Panc1 (cell line): ENCODE results near the gene ECHDC1. TPM values are rescaled to one million over a fixed set of nuclear protein-coding genes. Genes with fewer than 3 reads are reported as not detected.
A peak's percentile ranks its signal among the peaks of the same experiment; 100 is the strongest.

Experiments
- ATAC-seq: fragments of 200-7000 bp; cut with Tn5 transposase; 2 replicates; pipeline ENCODE4 v1.9.1; 2020; ENCODE audit warnings: mild to moderate bottlenecking, moderate library complexity
- BruUV-seq: library from RNA; stranded (reverse); fragments of 400-500 nt; replicated peaks from 2 replicates; lab custom pipeline; 2021; lab: Mats Ljungman, UMichigan
- CTCF ChIA-PET: fragments of 300-600 bp; sonication (Branson Sonifier 250); formaldehyde crosslinking; loops from one replicate; lab custom pipeline; 2022; ENCODE audit warnings: antibody characterized with exemption; lab: Charles Lee
- POLR2A ChIA-PET: fragments of 300-600 bp; sonication (Branson Sonifier 250); formaldehyde crosslinking; loops from one replicate; lab custom pipeline; 2022; ENCODE audit warnings: antibody characterized with exemption; lab: Charles Lee
- DNase-seq: peaks from one replicate; pipeline ENCODE4 v3.0.0-alpha.2; 2010; ENCODE audit warnings: low read depth, low spot score
- H3K27ac ChIP-seq: 2 replicates; pipeline ENCODE4 v1.5.1; 2011; ENCODE audit warnings: mild to moderate bottlenecking, low read length, inconsistent platforms
- H3K27me3 ChIP-seq: fragments of 200-500 bp; sonication (Bioruptor generic); 2 replicates; pipeline ENCODE4 v1.6.0; 2014; ENCODE audit warnings: low read length, inconsistent platforms; ENCODE audit not compliant: control insufficient read depth, insufficient read depth
- H3K36me3 ChIP-seq: fragments of 200-500 bp; sonication (Bioruptor generic); 2 replicates; pipeline ENCODE4 v1.5.1; 2014; ENCODE audit warnings: inconsistent platforms, mild to moderate bottlenecking, low read length, moderate library complexity; ENCODE audit not compliant: control insufficient read depth, insufficient read depth
- H3K4me1 ChIP-seq: 2 replicates; pipeline ENCODE4 v1.5.1; 2011; ENCODE audit warnings: inconsistent platforms, mild to moderate bottlenecking, low read length, moderate library complexity; ENCODE audit not compliant: control insufficient read depth, insufficient read depth
- H3K4me3 ChIP-seq, 2 experiments: 2 replicates each; pipeline ENCODE4 v1.5.1; 2011 to 2012; ENCODE audit warnings: low read depth in 2 of 2, low read length in 2 of 2, mild to moderate bottlenecking in 2 of 2, inconsistent platforms in 1 of 2, moderate library complexity in 1 of 2
- H3K9me3 ChIP-seq: fragments of 200-500 bp; sonication (Bioruptor generic); 2 replicates; pipeline ENCODE4 v1.5.1; 2014; ENCODE audit warnings: low read depth, mild to moderate bottlenecking, inconsistent platforms, low read length, moderate library complexity; ENCODE audit not compliant: control insufficient read depth, insufficient read depth
- POLR2AphosphoS5 ChIP-seq: IDR thresholded peaks from 2 replicates; pipeline ENCODE4 v1.6.1; 2012; ENCODE audit warnings: mild to moderate bottlenecking, low read depth, low read length, moderate library complexity
- SIN3A ChIP-seq: IDR thresholded peaks from 2 replicates; pipeline ENCODE4 v1.6.1; 2012; ENCODE audit warnings: low read depth, mild to moderate bottlenecking, low read length, moderate library complexity, borderline replicate concordance; ENCODE audit not compliant: insufficient read depth
- in situ Hi-C: cut with HindIII; loops from 2 replicates; pipeline ENCODE4 v1.10.0; 2016; ENCODE audit warnings: low sequenced_read_pairs, low pct_unique_long_range_greater_than_20kb
- intact Hi-C: fragments of 100-400 bp; cut with micrococcal nuclease; formaldehyde crosslinking; loops from one replicate; pipeline ENCODE4 v1.10.0; 2022; ENCODE audit not compliant: unreplicated experiment
- total RNA-seq: library from RNA; stranded (reverse); gene quantifications from one replicate; pipeline ENCODE4 v1.2.1, GENCODE V29; 2021; ENCODE audit not compliant: unreplicated experiment
- TF ChIP-seq, protein P1 (sequence below), 2 experiments: IDR thresholded peaks; 2 replicates each; pipeline ENCODE4 v1.6.1; 2011 to 2012; ENCODE audit warnings: low read depth in 2 of 2, control low read depth in 1 of 2, low read length in 1 of 2, mild to moderate bottlenecking in 1 of 2, moderate library complexity in 1 of 2; ENCODE audit not compliant: insufficient read depth in 1 of 2
- TF ChIP-seq, protein P2 (sequence below): fragments of 450-650 bp; IDR thresholded peaks from 2 replicates; pipeline ENCODE4 v1.5.1; 2017; ENCODE audit warnings: mild to moderate bottlenecking

The ECHDC1 gene
- total RNA-seq, 1 experiment from 2014 or later = 81.9 TPM

GRCh38 chr6:127266892-127267645 is 76.3 kb downstream of the ECHDC1 start:
- in situ Hi-C loops = no loop called here
- POLR2A ChIA-PET = interaction anchor here (0.5 to 0.6 kb wide), 5 partner anchors 73 to 1447 kb away, joined by 3 to 6 read pairs (median 4); no protein-coding TSS in a partner anchor
- Histone ChIP-seq H3K27ac (peak overlapping the region; percentile 92), H3K27me3 (peaks cover 9% of the 10 kb centered on the region), H3K36me3 (no peaks in the 10 kb centered on the region; the same call in 1 of the 2 replicates), H3K9me3 (no peaks in the 10 kb centered on the region), H3K4me3 (peak overlapping the region; percentile 77 to 97), H3K4me1 (peaks cover 19% of the 10 kb centered on the region)
- TF ChIP-seq SIN3A (0 out of 2 replicates have a peak, but pooled peaks have one; percentile 35), POLR2AphosphoS5 (peak; percentile 98)
- TF ChIP-seq, protein P1, sequence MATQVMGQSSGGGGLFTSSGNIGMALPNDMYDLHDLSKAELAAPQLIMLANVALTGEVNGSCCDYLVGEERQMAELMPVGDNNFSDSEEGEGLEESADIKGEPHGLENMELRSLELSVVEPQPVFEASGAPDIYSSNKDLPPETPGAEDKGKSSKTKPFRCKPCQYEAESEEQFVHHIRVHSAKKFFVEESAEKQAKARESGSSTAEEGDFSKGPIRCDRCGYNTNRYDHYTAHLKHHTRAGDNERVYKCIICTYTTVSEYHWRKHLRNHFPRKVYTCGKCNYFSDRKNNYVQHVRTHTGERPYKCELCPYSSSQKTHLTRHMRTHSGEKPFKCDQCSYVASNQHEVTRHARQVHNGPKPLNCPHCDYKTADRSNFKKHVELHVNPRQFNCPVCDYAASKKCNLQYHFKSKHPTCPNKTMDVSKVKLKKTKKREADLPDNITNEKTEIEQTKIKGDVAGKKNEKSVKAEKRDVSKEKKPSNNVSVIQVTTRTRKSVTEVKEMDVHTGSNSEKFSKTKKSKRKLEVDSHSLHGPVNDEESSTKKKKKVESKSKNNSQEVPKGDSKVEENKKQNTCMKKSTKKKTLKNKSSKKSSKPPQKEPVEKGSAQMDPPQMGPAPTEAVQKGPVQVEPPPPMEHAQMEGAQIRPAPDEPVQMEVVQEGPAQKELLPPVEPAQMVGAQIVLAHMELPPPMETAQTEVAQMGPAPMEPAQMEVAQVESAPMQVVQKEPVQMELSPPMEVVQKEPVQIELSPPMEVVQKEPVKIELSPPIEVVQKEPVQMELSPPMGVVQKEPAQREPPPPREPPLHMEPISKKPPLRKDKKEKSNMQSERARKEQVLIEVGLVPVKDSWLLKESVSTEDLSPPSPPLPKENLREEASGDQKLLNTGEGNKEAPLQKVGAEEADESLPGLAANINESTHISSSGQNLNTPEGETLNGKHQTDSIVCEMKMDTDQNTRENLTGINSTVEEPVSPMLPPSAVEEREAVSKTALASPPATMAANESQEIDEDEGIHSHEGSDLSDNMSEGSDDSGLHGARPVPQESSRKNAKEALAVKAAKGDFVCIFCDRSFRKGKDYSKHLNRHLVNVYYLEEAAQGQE (IDR thresholded peaks at IDR 0.05; ENCODE audit: insufficient read depth in 1 of 2, low read depth in 2 of 2, low read length in 1 of 2) = no peak
- intact Hi-C loops = no loop called here
- ATAC-seq (peak; percentile 92), DNase-seq (no peak)
- no TSS peak for BruUV-seq
- CTCF ChIA-PET = interaction anchor here (0.6 to 1.3 kb wide), 8 partner anchors 8 to 1601 kb away, joined by 3 to 10 read pairs (median 4); partner anchors contain the start of gene RSPO3

- TSS peak; percentile 69 for BruUV-seq
- peak within 1 kb of the TSS; percentile 92 for H3K27ac ChIP-seq
- DNase-seq = peak; percentile 74
- ATAC-seq = peak; percentile 93
- H3K36me3 ChIP-seq = no peaks in the 10 kb centered on the region; the same call in 1 of the 2 replicates
- ChIA-PET POLR2A (interaction anchor here (0.5 to 0.6 kb wide), 6 partner anchors 13 to 1447 kb away, joined by 3 to 6 read pairs (median 4); no protein-coding TSS in a partner anchor), CTCF (interaction anchor here (0.6 to 1.3 kb wide), 11 partner anchors 9 to 1601 kb away, joined by 3 to 10 read pairs (median 3); partner anchors contain the start of gene RSPO3)
- intact Hi-C loops (no loop called here), in situ Hi-C loops (no loop called here)
- H3K4me1 ChIP-seq = peaks cover 19% of the 10 kb centered on the region
- TF ChIP-seq, protein P2, sequence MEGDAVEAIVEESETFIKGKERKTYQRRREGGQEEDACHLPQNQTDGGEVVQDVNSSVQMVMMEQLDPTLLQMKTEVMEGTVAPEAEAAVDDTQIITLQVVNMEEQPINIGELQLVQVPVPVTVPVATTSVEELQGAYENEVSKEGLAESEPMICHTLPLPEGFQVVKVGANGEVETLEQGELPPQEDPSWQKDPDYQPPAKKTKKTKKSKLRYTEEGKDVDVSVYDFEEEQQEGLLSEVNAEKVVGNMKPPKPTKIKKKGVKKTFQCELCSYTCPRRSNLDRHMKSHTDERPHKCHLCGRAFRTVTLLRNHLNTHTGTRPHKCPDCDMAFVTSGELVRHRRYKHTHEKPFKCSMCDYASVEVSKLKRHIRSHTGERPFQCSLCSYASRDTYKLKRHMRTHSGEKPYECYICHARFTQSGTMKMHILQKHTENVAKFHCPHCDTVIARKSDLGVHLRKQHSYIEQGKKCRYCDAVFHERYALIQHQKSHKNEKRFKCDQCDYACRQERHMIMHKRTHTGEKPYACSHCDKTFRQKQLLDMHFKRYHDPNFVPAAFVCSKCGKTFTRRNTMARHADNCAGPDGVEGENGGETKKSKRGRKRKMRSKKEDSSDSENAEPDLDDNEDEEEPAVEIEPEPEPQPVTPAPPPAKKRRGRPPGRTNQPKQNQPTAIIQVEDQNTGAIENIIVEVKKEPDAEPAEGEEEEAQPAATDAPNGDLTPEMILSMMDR = peak; percentile 94
- no peak for TF ChIP-seq SIN3A
- H3K4me3 ChIP-seq = peak within 1 kb of the TSS; percentile 77 to 97
- no peaks in the 10 kb centered on the region for H3K9me3 ChIP-seq
- peaks cover 16% of the 10 kb centered on the region for H3K27me3 ChIP-seq
Measured at GRCh38 chr6:127266178-127266891, 77.1 kb downstream of the ECHDC1 start, which contains the start of gene RNF146. Gene RNF146 (plus strand): TSS chr6:127266864. CDS start chr6:127280339, 13,475 bp downstream.
